ENCODE data around the gene FNDC11.

GRCh38 chr20:63574829-63575743 lies 21.1 kb downstream of the FNDC11 start:
- TF ChIP-seq CTCF (conservative IDR thresholded peaks at IDR 0.05; ENCODE audit: low read depth, low read length) (no peak), EZH2 (IDR thresholded peaks at IDR 0.05; ENCODE audit: low read length, unreplicated experiment) (no peak), EZH2phosphoT487 (IDR thresholded peaks at IDR 0.05; ENCODE audit: borderline replicate concordance, low read length) (no peak)
